ENCODE data around the gene SFXN4. TPM values are rescaled to one million over a fixed set of nuclear protein-coding genes. Genes with fewer than 3 reads are reported as not detected.
A peak's percentile ranks its signal among the peaks of the same experiment; 100 is the strongest.
"Not testable (repeated sequence)": the region's sequence is repeated elsewhere in the genome, so short reads cannot be mapped to it uniquely, and the experiment has no call there.

Gene SFXN4
- total and polyA plus RNA-seq, 2 experiments from 2014 or later: 18.6 to 22.3 TPM

- no peaks in the 10 kb centered on the region for H3K27me3 ChIP-seq (ENCODE audit: insufficient read depth)
- Mint-ChIP-seq H3K36me3 (ENCODE audit: low read depth) (peaks cover 64% of the 10 kb centered on the region), H3K9me3 (no peaks in the 10 kb centered on the region), H3K4me3 (no peak overlapping the region), H3K27ac (no peak overlapping the region), H3K27me3 (ENCODE audit: insufficient read depth, low read depth, poor library complexity) (no peaks in the 10 kb centered on the region), H3K4me1 (no peaks in the 10 kb centered on the region)
- H3K4me3 ChIP-seq: no peak overlapping the region
- no peaks in the 10 kb centered on the region for H3K79me2 ChIP-seq (replicated peaks; ENCODE audit: insufficient read depth)
- H2AFZ ChIP-seq: no peak overlapping the region
- H3K4me2 ChIP-seq: no peak overlapping the region
- H3K36me3 ChIP-seq (ENCODE audit: insufficient read depth): peaks cover 50% of the 10 kb centered on the region
- DNase-seq (ENCODE audit: low spot score) (no peak), ATAC-seq (no peak)
- no peaks in the 10 kb centered on the region for H3K4me1 ChIP-seq (ENCODE audit: insufficient read depth)
- peaks cover 9% of the 10 kb centered on the region; the same call in 1 of the 2 replicates for H4K20me1 ChIP-seq (replicated peaks; ENCODE audit: insufficient read depth)
- no peaks in the 10 kb centered on the region for H3F3A ChIP-seq (replicated peaks; ENCODE audit: low read depth)
- no peak overlapping the region for H3K27ac ChIP-seq (ENCODE audit: low read depth)
- TF ChIP-seq STAT1 (IDR thresholded peaks at IDR 0.05; ENCODE audit: unreplicated experiment) (no peak), REST (IDR thresholded peaks at IDR 0.05; ENCODE audit: unreplicated experiment) (no peak), EZH2phosphoT487 (IDR thresholded peaks at IDR 0.05; ENCODE audit: unreplicated experiment) (no peak), CTCF (conservative IDR thresholded peaks at IDR 0.05; ENCODE audit: low read depth in 2 of 2) (no peak), CREB1 (CRISPR knock-in tag; IDR thresholded peaks at IDR 0.05; ENCODE audit: low read depth) (no peak), ZNF114 (CRISPR knock-in tag; IDR thresholded peaks at IDR 0.05) (no peak), EZH2 (IDR thresholded peaks at IDR 0.05; ENCODE audit: low read depth, unreplicated experiment) (no peak), ETS1 (IDR thresholded peaks at IDR 0.05) (no peak)
- no peaks in the 10 kb centered on the region for H3K9me2 ChIP-seq (ENCODE audit: insufficient read depth)
Observed at GRCh38 chr10:119112056-119112455, 53.5 kb downstream of the SFXN4 start.

- H3K36me3 Mint-ChIP-seq (ENCODE audit: low read depth): peaks cover 34% of the 10 kb centered on the region
- not testable (repeated sequence) for H3K4me2 ChIP-seq; H3K4me3 Mint-ChIP-seq; ATAC-seq; DNase-seq (ENCODE audit: low spot score); H3K27ac ChIP-seq (ENCODE audit: low read depth); H3K9me3 Mint-ChIP-seq; H3K9me2 ChIP-seq (ENCODE audit: insufficient read depth); H3K4me1 ChIP-seq (ENCODE audit: insufficient read depth); H3K4me3 ChIP-seq; H3K27ac Mint-ChIP-seq; H3K27me3 ChIP-seq (ENCODE audit: insufficient read depth); H3K27me3 Mint-ChIP-seq (ENCODE audit: insufficient read depth, low read depth, poor library complexity); H2AFZ ChIP-seq; H3F3A ChIP-seq (replicated peaks; ENCODE audit: low read depth); H3K4me1 Mint-ChIP-seq
- Histone ChIP-seq H4K20me1 (replicated peaks; ENCODE audit: insufficient read depth) (peaks cover 15% of the 10 kb centered on the region), H3K79me2 (replicated peaks; ENCODE audit: insufficient read depth) (peaks cover 18% of the 10 kb centered on the region), H3K36me3 (ENCODE audit: insufficient read depth) (peaks cover 36% of the 10 kb centered on the region)
Observed at GRCh38 chr10:119107771-119108170, 57.7 kb downstream of the SFXN4 start.

- H3K4me3 ChIP-seq; H3K27me3 Mint-ChIP-seq (ENCODE audit: insufficient read depth, low read depth, poor library complexity); ATAC-seq; H3K4me1 Mint-ChIP-seq; H3K4me2 ChIP-seq; H3K4me3 Mint-ChIP-seq; H3K27me3 ChIP-seq (ENCODE audit: insufficient read depth); H3K4me1 ChIP-seq (ENCODE audit: insufficient read depth); H3F3A ChIP-seq (replicated peaks; ENCODE audit: low read depth); H2AFZ ChIP-seq; H3K9me2 ChIP-seq (ENCODE audit: insufficient read depth); H3K27ac Mint-ChIP-seq; DNase-seq (ENCODE audit: low spot score); H3K9me3 Mint-ChIP-seq; H3K27ac ChIP-seq (ENCODE audit: low read depth): not testable (repeated sequence)
- Histone ChIP-seq H3K36me3 (ENCODE audit: insufficient read depth) (peaks cover 36% of the 10 kb centered on the region), H4K20me1 (replicated peaks; ENCODE audit: insufficient read depth) (peaks cover 15% of the 10 kb centered on the region), H3K79me2 (replicated peaks; ENCODE audit: insufficient read depth) (peaks cover 18% of the 10 kb centered on the region)
- H3K36me3 Mint-ChIP-seq (ENCODE audit: low read depth): peaks cover 28% of the 10 kb centered on the region
Observed at GRCh38 chr10:119107106-119107505, 58.4 kb downstream of the SFXN4 start.

GRCh38 chr10:119105899-119106298 is 59.6 kb downstream of the SFXN4 start:
- not testable (repeated sequence) for H3K4me3 ChIP-seq, H3K4me2 ChIP-seq
- H3K4me3 Mint-ChIP-seq: peak overlapping the region; percentile 21; the same call in 1 of the 3 replicates

More at GRCh38 chr10:119105899-119106298, 59.6 kb downstream of the SFXN4 start:
- not testable (repeated sequence) for H3K27ac ChIP-seq (ENCODE audit: low read depth); H3K27me3 ChIP-seq (ENCODE audit: insufficient read depth); DNase-seq (ENCODE audit: low spot score); H3K27me3 Mint-ChIP-seq (ENCODE audit: insufficient read depth, low read depth, poor library complexity); H3F3A ChIP-seq (replicated peaks; ENCODE audit: low read depth); H3K4me1 ChIP-seq (ENCODE audit: insufficient read depth); H3K9me3 Mint-ChIP-seq; H3K27ac Mint-ChIP-seq; H2AFZ ChIP-seq; H3K9me2 ChIP-seq (ENCODE audit: insufficient read depth); H3K4me1 Mint-ChIP-seq; ATAC-seq
- H3K36me3 ChIP-seq (ENCODE audit: insufficient read depth): peaks cover 26% of the 10 kb centered on the region
- H3K79me2 ChIP-seq (replicated peaks; ENCODE audit: insufficient read depth): peaks cover 18% of the 10 kb centered on the region
- H4K20me1 ChIP-seq (replicated peaks; ENCODE audit: insufficient read depth): peaks cover 15% of the 10 kb centered on the region
- peaks cover 19% of the 10 kb centered on the region for H3K36me3 Mint-ChIP-seq (ENCODE audit: low read depth)
